Astrocyte (in vitro differentiated cells and primary cell): ENCODE results near the gene TEX54.

Experiments used
- CTCF ChIP-seq: IDR thresholded peaks from 2 replicates; pipeline ENCODE4 v1.5.1; 2011; ENCODE audit warnings: low read depth, mild to moderate bottlenecking, inconsistent platforms, low read length, moderate library complexity; ENCODE audit not compliant: insufficient read depth
- EZH2 ChIP-seq: IDR thresholded peaks from 2 replicates; pipeline ENCODE4 v1.6.1; 2012; ENCODE audit warnings: mild to moderate bottlenecking, low read length, inconsistent platforms; ENCODE audit not compliant: insufficient read depth

- TF ChIP-seq CTCF (no peak), EZH2 (no peak)
These were observed 6.7 kb upstream of the TEX54 start, which contains the start of gene WDR74 for GRCh38 chr11:62839050-62839945.
